H7 (cell line): Measurements from ENCODE around the gene EIF2AK2. TPM values are rescaled to one million over a fixed set of nuclear protein-coding genes. Genes with fewer than 3 reads are reported as not detected.
"Not testable (repeated sequence)": the region's sequence is repeated elsewhere in the genome, so short reads cannot be mapped to it uniquely, and the experiment has no call there.

Experiments
- DNase-seq: peaks from one replicate; pipeline ENCODE4 v3.0.0; 2012
- H3K27me3 ChIP-seq: 2 replicates; pipeline ENCODE4 v1.6.0; 2011; ENCODE audit warnings: mild to moderate bottlenecking, low read length; ENCODE audit not compliant: control insufficient read depth, insufficient read depth
- H3K36me3 ChIP-seq: replicated peaks from 2 replicates; pipeline ENCODE4 v1.5.1; 2011; ENCODE audit warnings: low read length; ENCODE audit not compliant: control insufficient read depth, insufficient read depth
- H3K4me3 ChIP-seq: 2 replicates; pipeline ENCODE4 v1.5.1; 2011; ENCODE audit warnings: low read depth, mild to moderate bottlenecking, control low read depth, low read length, moderate library complexity; ENCODE audit not compliant: insufficient read depth
- total RNA-seq: library from RNA; depleted of rRNA; stranded (reverse); fragments of >200 nt; shearing (Covaris generic); gene quantifications from 2 replicates; pipeline ENCODE4 v1.2.3, GENCODE V29; 2014; rRNA removed

EIF2AK2 gene
- 12.7 and 16.2 TPM in 2 replicates for total RNA-seq

DNA sequence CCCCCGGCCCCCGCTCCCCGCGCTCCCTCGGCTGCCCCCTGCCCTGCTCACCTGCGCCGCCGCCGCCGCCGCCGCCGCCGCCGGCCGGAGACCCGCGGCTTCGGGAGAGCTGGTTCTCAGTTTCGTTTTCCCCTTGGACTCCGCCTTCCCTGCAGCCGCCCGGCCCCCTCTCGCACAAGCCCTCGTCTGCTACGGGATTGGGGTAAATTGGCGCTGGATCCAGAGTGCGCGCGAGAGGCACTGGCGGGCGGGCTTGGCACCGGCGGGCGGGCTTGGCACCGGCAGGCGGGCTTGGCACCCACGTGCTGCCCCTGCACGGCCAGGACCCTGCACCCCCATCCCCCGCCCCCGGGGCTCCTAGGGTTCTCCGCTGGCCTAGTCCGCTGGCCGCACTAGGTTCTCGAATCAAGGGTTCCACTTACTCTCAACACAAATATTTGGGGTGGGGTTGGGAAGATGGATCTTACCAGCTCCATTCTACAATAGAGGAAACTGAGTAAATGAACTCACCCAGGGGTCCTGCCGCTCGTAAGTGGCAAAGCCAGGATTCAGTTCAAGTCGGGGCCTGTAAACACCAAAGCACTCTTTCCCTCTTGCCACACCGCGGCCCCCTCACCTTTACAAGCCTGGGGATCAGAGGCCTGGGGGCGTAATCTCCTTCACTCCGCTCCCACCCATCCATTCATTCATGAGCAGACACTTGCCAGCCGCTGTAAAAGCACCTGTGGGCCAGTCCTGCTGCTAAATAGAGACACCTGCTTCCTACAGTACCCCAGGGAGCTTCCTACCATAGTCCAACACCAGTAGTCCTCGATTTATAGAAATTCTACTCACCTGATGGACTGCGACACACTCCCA is at the start of gene EIF2AK2:
Gene EIF2AK2 (minus strand): TSS at position 124 of the 858 bp plus-strand sequence. CDS start 9,174 bp downstream, outside the sequence.
- peak within 1 kb of the TSS; percentile 65 for H3K4me3 ChIP-seq
- peak; percentile 96 for DNase-seq
- H3K36me3 ChIP-seq, result no peaks in the 10 kb centered on the region
- H3K27me3 ChIP-seq, result no peaks in the 10 kb centered on the region; the same call in 1 of the 2 replicates

DNA sequence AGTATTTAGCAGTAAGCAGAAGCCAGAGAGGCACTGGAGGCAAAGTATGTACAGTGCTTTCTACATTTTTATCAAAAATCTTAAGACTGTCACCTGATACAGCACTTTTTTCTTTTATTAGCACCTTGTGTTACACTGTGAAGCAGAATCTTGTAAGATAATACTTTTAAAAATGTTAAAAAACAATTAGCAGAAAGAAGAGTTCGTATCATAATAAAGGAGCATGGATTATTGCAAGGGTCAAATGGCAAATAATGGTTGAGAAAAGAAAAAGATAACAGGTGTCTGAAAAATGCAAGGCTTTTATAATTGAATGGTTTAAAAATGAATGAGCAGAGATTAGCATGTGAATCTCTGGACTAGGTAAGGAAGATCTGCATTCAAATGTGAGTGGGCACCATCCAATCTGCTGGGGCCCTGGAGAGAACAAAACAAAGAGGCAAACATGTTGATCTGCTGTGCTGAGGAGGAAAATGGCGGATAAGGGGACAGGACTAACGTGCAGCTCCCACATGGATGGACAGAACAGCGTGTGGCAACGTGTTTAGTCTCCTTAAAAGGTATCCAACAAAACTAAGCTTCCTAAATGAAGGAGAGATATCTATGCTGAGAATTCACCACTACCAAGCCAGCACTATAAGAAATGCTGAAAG is 49.0 kb upstream of the EIF2AK2 start:
- peaks cover 29% of the 10 kb centered on the region for H3K36me3 ChIP-seq
- peak; percentile 34 for DNase-seq

DNA sequence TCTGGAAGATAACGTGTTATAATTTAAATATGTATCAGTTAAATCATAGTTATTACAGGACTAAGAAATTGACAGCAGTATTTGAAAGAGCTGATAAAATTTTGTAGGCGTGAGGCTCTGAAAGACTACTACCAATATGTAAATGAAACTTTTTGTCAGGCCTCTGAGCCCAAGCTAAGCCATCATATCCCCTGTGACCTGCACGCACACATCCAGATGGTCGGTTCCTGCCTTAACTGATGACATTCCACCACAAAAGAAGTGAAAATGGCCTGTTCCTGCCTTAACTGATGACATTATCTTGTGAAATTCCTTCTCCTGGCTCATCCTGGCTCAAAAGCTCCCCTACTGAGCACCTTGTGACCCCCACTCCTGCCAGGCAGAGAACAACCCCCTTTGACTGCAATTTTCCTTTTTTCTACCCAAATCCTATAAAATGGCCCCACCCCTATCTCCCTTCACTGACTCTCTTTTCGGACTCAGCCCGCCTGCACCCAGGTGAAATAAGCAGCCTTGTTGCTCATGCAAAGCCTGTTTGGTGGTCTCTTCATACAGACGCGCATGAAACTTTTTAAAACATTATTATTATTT is 48.4 kb upstream of the EIF2AK2 start:
- peaks cover 28% of the 10 kb centered on the region for H3K36me3 ChIP-seq
- DNase-seq, H3K4me3 ChIP-seq, H3K27me3 ChIP-seq: not testable (repeated sequence)

More for the DNA sequence above, 49.0 kb upstream of the EIF2AK2 start:
- Histone ChIP-seq H3K27me3 (no peaks in the 10 kb centered on the region), H3K4me3 (no peak overlapping the region)

DNA sequence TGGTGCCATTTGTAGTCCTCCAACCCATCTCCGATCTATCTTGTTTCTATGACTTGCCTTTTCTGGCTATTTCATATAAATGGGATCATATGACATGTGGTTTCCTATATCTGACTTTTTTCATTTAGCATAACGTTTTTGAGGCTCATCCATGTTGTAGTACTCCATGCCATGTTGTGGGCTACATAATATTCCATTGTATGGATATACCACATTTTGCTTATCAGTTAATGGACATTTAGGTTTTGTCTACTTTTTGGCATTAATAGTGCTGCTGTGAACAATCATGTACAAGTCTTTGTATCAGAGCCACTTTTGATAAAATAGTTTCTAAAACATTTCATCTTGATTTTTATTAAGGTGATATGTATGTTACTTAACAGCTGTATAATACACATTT is 46.9 kb upstream of the EIF2AK2 start:
- no peak for DNase-seq
- H3K27me3 ChIP-seq, result no peaks in the 10 kb centered on the region
- H3K4me3 ChIP-seq, result no peak overlapping the region
- H3K36me3 ChIP-seq, result peaks cover 22% of the 10 kb centered on the region

DNA sequence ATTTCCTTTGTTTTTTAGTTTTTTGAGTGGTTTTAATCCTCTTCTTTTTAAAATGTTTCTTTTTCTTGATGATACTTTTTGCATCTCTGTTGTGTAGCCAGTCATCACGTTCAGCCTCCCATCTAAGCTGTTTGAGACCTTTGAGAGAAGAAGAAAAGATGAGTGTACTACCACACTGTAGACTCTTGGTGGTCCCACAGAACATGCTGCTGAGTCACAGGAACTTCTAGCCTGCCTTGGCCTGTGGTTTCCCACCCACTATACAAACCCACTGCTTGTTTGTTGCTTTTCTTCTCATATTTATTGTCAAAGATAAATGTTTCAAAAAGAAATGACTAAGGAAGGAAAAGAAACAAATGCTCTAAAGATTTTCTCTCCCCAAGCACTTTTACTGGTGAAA is 45.0 kb upstream of the EIF2AK2 start:
- peaks cover 21% of the 10 kb centered on the region for H3K36me3 ChIP-seq
- no peak overlapping the region for H3K4me3 ChIP-seq
- DNase-seq, result no peak
- H3K27me3 ChIP-seq, result no peaks in the 10 kb centered on the region

DNA sequence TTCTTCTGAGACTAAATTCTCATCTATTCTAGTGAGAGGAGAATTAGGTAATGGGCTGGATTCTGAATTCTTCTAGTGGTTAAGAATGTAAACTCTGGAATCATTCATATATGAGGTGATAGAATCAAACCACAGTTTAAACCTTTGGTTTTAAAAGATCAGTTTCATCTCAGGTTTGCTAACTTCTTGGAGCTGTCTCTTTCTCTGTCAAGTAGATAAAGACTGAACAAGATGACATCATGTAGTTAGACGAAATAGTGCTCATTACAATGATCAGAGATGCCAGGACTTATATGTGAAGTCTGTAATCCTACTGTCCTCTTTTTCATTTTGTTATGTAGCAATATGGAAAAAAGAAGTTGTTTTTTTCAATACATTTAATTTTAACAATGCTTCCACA is 44.4 kb upstream of the EIF2AK2 start:
- H3K27me3 ChIP-seq, result no peaks in the 10 kb centered on the region
- peaks cover 21% of the 10 kb centered on the region for H3K36me3 ChIP-seq
- H3K4me3 ChIP-seq, result no peak overlapping the region
- DNase-seq, result no peak

DNA sequence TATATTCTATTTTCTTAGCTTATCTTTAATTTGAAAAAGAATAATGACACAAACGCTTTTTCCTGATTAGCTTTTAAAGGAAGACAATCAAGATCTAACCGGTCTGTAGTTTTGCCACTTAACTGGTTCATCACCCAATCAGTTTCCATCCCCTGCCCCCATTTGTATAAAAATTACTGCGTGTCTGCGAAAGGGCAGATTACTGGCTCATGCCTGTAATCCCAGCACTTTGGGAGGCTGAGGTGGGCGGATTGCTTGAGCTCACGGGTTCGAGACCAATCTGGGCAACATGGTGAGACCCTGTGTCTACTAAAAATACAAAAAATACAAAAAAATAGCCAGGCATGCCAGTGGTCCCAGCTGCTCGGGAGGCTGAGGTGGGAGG is 41.9 kb upstream of the EIF2AK2 start:
- Histone ChIP-seq H3K27me3 (no peaks in the 10 kb centered on the region), H3K4me3 (no peak overlapping the region), H3K36me3 (peaks cover 18% of the 10 kb centered on the region)
- DNase-seq, result no peak

DNA sequence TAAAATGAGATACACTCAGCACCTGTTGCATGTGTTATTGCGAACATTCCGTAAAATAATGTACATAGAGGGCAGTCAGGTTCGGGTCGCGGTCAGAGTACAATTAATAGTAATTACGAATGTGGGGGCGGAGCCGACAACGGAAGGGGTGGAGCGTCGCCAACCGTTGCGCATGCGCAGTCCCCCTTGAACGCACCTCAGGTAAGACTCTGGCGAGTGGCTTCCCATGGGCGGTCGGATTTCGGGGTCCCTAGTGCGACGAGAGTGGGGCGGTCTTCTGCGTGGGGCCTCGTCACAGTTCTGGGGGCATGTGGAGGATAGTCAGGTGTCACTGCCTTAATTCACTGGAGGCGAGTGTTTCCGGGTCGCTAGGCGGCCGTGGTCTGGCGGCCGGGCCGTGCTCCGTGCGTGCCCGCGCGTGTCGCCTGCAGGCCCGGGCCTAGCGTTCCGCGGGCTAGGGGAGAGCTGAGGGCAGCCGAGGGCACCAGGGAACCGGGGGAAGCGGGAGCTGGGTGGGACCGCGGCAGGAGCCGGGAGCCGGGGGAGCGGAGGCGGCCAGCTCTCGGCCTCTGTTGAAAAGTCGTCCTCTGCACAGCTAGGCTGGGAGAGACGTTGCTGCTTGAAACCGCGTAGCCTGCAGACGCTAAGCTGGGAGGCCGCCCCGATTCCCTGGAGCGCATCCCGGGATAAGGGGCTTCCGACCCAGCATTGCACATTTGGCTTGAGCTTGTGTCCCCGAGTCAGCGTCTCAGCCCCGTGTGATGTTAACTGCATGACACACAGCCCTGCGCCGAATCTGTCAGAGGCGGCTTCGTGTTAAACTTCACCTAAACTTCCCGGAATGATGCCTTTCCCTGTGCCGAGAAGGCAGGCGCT is 39.8 kb upstream of the EIF2AK2 start, which contains the start of gene CEBPZOS:
Gene CEBPZOS (plus strand): TSS at position 177 of the 876 bp plus-strand sequence. CDS start 3,209 bp downstream, outside the sequence.
- peak; percentile 78 for DNase-seq
- Histone ChIP-seq H3K36me3 (peaks cover 4% of the 10 kb centered on the region), H3K27me3 (no peaks in the 10 kb centered on the region), H3K4me3 (peak within 1 kb of the TSS; percentile 99)

DNA sequence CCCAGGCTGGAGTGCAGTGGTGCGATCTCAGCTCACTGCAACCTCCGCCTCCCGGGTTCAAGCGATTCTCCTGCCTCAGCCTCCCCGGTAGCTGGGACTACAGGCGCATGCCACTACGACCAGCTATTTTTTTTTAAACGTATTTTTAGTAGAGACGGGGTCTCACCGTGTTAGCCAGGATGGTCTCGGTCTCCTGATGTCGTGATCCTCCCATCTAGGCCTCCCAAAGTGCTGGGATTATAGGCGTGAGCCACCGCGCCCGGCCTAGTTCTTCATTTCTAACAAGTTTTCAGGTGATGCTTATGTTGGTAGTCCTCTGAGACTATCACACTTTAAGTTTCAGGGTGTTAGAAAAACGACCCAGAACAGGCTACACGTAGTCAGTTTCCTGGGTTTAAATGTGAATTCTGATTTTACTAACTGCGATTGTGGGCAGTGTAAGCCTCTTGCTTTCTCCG is 39.1 kb upstream of the EIF2AK2 start:
- DNase-seq, result not testable (repeated sequence)
- peak overlapping the region; percentile 99 for H3K4me3 ChIP-seq

DNA sequence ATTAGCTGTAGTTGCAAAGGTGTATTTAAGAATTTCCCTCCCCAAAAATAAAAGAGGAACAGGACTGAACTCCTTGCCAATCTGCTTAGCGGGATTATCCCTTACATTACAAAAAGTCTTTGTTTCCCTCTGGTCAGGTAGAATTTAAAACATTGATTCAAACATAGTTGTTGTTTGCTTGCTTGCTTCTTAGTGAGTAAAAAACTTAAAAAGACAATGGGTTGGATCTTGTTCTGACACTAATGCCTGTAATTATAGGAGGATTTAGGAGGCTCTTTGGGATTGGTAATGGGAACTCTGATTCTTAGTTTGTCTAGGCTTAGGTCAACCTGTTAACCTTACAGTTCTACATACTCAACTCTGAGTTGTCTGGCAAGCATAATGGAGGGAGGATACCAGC is 35.8 kb upstream of the EIF2AK2 start:
- Histone ChIP-seq H3K36me3 (no peaks in the 10 kb centered on the region), H3K4me3 (no peak overlapping the region), H3K27me3 (no peaks in the 10 kb centered on the region)
- DNase-seq, result no peak

More for the DNA sequence above, 39.1 kb upstream of the EIF2AK2 start:
- not testable (repeated sequence) for H3K27me3 ChIP-seq, H3K36me3 ChIP-seq

DNA sequence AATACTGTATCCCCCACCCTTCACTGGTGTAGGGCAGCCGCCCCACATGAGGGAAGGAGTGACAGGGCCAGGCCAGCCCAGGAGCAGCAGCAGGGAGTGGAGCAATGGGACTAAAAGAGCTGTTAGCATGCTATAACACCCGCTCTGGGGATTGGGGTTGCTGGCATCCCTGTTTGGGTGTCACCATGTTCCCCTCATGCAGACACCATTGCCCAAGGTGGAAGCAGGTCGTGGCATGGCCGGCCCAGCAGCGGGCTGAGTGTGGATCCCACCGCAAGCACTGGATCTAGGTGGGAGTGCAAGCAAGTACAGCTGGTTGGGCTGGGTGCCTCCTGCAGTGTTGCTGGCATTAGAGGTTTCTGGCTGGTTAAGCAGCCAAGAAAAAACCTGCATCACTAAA is 35.0 kb upstream of the EIF2AK2 start:
- Histone ChIP-seq H3K27me3 (no peaks in the 10 kb centered on the region), H3K36me3 (no peaks in the 10 kb centered on the region), H3K4me3 (no peak overlapping the region)
- DNase-seq, result peak; percentile 51

DNA sequence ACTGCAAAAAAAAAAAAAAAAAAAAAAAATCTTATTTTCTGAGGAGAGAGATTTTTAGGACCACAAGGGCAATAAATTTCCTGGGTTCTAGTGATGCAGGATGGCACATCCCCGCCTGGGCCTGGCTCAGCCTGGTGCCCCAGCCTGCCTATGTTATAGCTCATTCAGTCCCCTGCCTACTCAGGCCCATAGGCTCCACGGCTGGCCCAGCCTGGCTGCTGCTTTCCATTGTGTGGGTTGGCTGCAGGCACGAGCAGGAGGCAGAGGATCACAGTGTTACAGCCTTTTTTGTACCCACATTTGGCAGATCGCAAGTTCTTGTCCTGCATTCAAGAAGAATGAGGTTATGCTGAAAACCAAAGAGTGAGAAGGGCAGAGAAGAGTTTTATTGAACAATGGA is 34.5 kb upstream of the EIF2AK2 start:
- no peaks in the 10 kb centered on the region for H3K27me3 ChIP-seq
- H3K36me3 ChIP-seq, result no peaks in the 10 kb centered on the region
- no peak overlapping the region for H3K4me3 ChIP-seq
- DNase-seq, result no peak

DNA sequence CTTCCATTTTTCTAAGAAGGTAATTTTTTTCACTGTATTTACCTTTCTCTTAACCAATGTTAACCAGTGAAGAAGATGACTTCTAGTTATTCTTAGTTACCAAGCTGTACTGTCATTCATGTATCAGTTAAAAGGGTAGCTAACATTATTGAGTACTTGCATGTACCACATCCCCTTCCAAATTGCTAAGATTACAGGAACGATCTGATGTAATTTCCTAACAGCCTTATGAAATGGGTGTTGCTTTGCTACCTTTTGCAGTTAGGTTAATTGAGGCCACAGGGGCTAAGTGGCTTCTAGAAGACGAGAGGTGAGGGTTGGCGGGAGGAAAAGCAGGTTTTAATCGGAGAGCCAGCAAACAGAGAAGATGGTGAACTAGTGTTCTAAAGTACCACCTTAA is 33.5 kb upstream of the EIF2AK2 start:
- Histone ChIP-seq H3K36me3 (no peaks in the 10 kb centered on the region), H3K4me3 (no peak overlapping the region), H3K27me3 (no peaks in the 10 kb centered on the region)
- DNase-seq, result no peak
